Measurements from ENCODE around the gene NDST3. TPM values are rescaled to one million over a fixed set of nuclear protein-coding genes. Genes with fewer than 3 reads are reported as not detected.

The NDST3 gene
- polyA plus RNA-seq, 1 donor (not counting 4 experiments of a cell fraction or from before 2014, with no cell fraction given) = not detected

DNA sequence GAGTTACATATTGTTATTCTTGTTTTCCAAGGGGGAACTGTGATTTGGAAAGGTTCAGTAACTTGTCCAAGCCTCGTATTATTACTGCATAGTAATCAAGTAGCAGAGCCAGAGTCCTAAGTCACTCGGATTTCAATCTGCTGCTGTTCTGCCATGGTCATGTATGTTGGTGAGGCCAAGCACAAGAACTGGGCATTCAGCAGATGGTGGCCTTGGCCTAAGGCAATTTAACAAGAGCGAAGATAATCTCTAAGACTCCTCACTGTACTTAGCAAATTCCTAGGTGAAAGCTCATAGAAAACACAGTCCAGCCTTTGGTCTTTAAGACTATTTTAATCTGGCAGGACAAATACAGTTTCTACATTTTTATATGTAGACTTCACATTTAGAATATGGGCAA, 64.8 kb downstream of the NDST3 start:
- no peak overlapping the region for H3K4me3 ChIP-seq (ENCODE audit: control insufficient read depth in 2 of 3, extremely low read depth in 1 of 3, insufficient read depth in 2 of 3, low read depth in 1 of 3, low read length in 3 of 3)
- no peaks in the 10 kb centered on the region for H3K9me1 ChIP-seq (ENCODE audit: control insufficient read depth, extremely low read depth, insufficient read depth, low read length)
- no peaks in the 10 kb centered on the region for H3K79me2 ChIP-seq (ENCODE audit: control insufficient read depth, insufficient read depth, low read length)
- H4K20me1 ChIP-seq (ENCODE audit: control insufficient read depth, extremely low read depth, insufficient read depth, low read length) = no peaks in the 10 kb centered on the region
- H3K4me2 ChIP-seq (ENCODE audit: control insufficient read depth, extremely low read depth, insufficient read depth, low read depth, low read length) = no peak overlapping the region
- no peak overlapping the region for H2AFZ ChIP-seq (ENCODE audit: control insufficient read depth, low read length)
- no peaks in the 10 kb centered on the region for H3K9me3 ChIP-seq (ENCODE audit: control insufficient read depth, low read depth, low read length)
- DNase-seq (ENCODE audit: low read depth, low spot score) (no peak), FAIRE-seq (no peak)
- H3K27me3 ChIP-seq (ENCODE audit: control insufficient read depth, extremely low read depth, insufficient read depth, low read length) = no peaks in the 10 kb centered on the region
- dilution Hi-C loops (cut with MboI; ENCODE audit: extremely low pct_ligation_motif_present, low sequenced_read_pairs) = no loop called here
- no peak overlapping the region for H3K27ac ChIP-seq (ENCODE audit: control insufficient read depth, insufficient read depth, low read length)
- no peak overlapping the region for H3K9ac ChIP-seq (ENCODE audit: control insufficient read depth, extremely low read depth, insufficient read depth, low read length)
- TF ChIP-seq CTCF (optimal IDR thresholded peaks at IDR 0.05 in 1 of 3, IDR thresholded peaks at IDR 0.05 in 1 of 3, conservative IDR thresholded peaks at IDR 0.05 in 1 of 3; ENCODE audit: extremely low read depth in 1 of 3, insufficient read depth in 2 of 3, low read length in 3 of 3) (no peak), EZH2 (IDR thresholded peaks at IDR 0.05; ENCODE audit: low read length) (no peak)
- no peaks in the 10 kb centered on the region for H3K36me3 ChIP-seq (ENCODE audit: control insufficient read depth in 2 of 2, extremely low read depth in 1 of 2, insufficient read depth in 2 of 2, low read length in 2 of 2)
- no peaks in the 10 kb centered on the region for H3K4me1 ChIP-seq (ENCODE audit: control insufficient read depth, extremely low read depth, insufficient read depth, low read length)

GRCh38 chr4:118102195-118102594, 67.9 kb downstream of the NDST3 start:
- no peak overlapping the region for H2AFZ ChIP-seq (ENCODE audit: control insufficient read depth, low read length)
- H3K4me1 ChIP-seq (ENCODE audit: control insufficient read depth, extremely low read depth, insufficient read depth, low read length) = no peaks in the 10 kb centered on the region
- no peaks in the 10 kb centered on the region for H3K27me3 ChIP-seq (ENCODE audit: control insufficient read depth, extremely low read depth, insufficient read depth, low read length)
- no peaks in the 10 kb centered on the region for H4K20me1 ChIP-seq (ENCODE audit: control insufficient read depth, extremely low read depth, insufficient read depth, low read length)
- H3K9me1 ChIP-seq (ENCODE audit: control insufficient read depth, extremely low read depth, insufficient read depth, low read length) = no peaks in the 10 kb centered on the region
- TF ChIP-seq EZH2 (IDR thresholded peaks at IDR 0.05; ENCODE audit: low read length) = no peak
- TF ChIP-seq CTCF (optimal IDR thresholded peaks at IDR 0.05 in 1 of 3, IDR thresholded peaks at IDR 0.05 in 1 of 3, conservative IDR thresholded peaks at IDR 0.05 in 1 of 3; ENCODE audit: extremely low read depth in 1 of 3, insufficient read depth in 2 of 3, low read length in 3 of 3) = no peak
- no peaks in the 10 kb centered on the region for H3K9me3 ChIP-seq (ENCODE audit: control insufficient read depth, low read depth, low read length)
- H3K79me2 ChIP-seq (ENCODE audit: control insufficient read depth, insufficient read depth, low read length) = no peaks in the 10 kb centered on the region
- no peaks in the 10 kb centered on the region for H3K36me3 ChIP-seq (ENCODE audit: control insufficient read depth in 2 of 2, extremely low read depth in 1 of 2, insufficient read depth in 2 of 2, low read length in 2 of 2)
- no peak overlapping the region for H3K27ac ChIP-seq (ENCODE audit: control insufficient read depth, insufficient read depth, low read length)
- dilution Hi-C loops (cut with MboI; ENCODE audit: extremely low pct_ligation_motif_present, low sequenced_read_pairs) = no loop called here
- no peak overlapping the region for H3K4me2 ChIP-seq (ENCODE audit: control insufficient read depth, extremely low read depth, insufficient read depth, low read depth, low read length)
- FAIRE-seq = no peak
- no peak overlapping the region for H3K4me3 ChIP-seq (ENCODE audit: control insufficient read depth in 2 of 3, extremely low read depth in 1 of 3, insufficient read depth in 2 of 3, low read depth in 1 of 3, low read length in 3 of 3)
- no peak overlapping the region for H3K9ac ChIP-seq (ENCODE audit: control insufficient read depth, extremely low read depth, insufficient read depth, low read length)
- no peak for DNase-seq (ENCODE audit: low read depth, low spot score)
